ENCODE data around the gene SIX5.

SIX5 gene

DNA sequence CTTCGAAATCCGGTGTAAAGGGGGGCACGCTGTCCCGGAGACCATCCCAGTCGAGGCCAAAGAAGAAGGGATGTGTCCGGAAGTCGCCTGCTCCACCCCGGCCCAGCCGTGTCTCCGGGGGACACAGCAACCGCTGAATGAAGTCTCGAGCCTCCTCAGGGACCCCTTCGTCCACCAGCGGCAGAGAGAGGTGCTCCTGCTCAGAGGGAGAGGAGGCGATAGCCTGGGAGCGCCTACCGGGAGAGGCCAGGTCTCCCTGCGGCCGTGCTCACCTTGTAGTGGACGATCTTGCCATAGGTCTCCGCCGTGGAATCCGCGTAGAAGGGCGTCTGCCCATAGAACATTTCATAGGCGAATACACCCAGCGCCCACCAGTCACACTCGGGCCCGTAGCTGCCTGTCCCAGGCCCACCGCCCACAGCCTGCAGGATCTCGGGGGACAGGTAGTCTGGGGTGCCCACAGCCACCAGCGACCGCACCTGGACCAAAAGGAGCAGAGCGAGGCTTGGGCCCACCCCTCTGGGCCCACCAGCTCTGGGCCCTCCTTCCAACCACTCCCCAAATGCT, 8.4 kb upstream of the SIX5 start:
- no peak overlapping the region for H3K27ac ChIP-seq
- no peak overlapping the region for H3K4me3 ChIP-seq
- H3K27me3 ChIP-seq: no peaks in the 10 kb centered on the region
- H3K36me3 ChIP-seq: peaks cover 12% of the 10 kb centered on the region; the same call in 1 of the 2 replicates
- H3K4me1 ChIP-seq: peaks cover 40% of the 10 kb centered on the region
- TF ChIP-seq Cebpa-rat (IDR thresholded peaks at IDR 0.05): no peak
- no peaks in the 10 kb centered on the region for H3K9me3 ChIP-seq
- H3K4me2 ChIP-seq: no peak overlapping the region
- peaks cover 49% of the 10 kb centered on the region for H4K20me1 ChIP-seq
- no peak overlapping the region for H3K9ac ChIP-seq

DNA sequence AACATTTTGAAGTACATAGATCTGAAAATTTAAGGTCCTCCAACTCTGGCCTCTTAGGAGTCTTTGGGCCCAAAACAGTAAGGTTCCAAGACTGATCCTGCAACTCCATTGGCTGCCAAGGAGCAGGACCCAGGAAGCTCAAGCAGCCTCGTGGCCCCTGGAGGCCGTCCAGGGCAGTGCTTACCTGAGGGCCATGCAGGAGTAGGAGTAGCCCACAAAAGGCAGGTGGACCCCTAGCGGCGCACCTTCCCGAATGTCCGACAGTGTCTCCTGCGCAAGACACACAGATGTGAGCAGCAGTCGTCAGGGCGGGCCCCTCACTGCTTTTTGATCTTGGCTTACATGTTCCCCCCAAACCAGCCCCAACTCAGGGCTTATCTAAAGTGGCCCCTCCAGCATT, 5.7 kb upstream of the SIX5 start:
- Histone ChIP-seq H3K36me3 (peaks cover 12% of the 10 kb centered on the region; the same call in 1 of the 2 replicates), H3K9ac (no peak overlapping the region), H3K4me2 (no peak overlapping the region), H3K9me3 (no peaks in the 10 kb centered on the region), H3K27me3 (no peaks in the 10 kb centered on the region), H3K4me1 (peaks cover 47% of the 10 kb centered on the region), H3K4me3 (no peak overlapping the region), H3K27ac (no peak overlapping the region), H4K20me1 (peaks cover 42% of the 10 kb centered on the region)
- no peak for TF ChIP-seq Cebpa-rat (IDR thresholded peaks at IDR 0.05)

DNA sequence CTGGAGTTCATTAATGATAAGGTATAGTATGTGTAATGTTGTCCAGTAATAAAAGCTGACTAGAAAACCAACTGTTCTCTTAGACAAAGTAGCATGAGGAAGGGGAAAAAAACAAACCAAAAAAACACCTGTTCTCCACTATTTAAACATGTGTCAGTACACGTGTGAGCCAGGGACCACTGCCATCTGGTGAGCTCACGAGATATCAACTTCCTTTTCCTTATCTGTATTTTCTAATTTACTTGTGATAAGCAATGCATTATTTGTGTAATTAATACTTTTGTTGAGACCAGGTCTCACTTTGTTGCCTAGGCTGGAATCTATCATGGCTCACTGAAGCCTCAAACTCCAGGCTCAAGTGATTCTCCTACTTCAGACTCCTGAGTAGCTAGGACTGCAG, 4.3 kb upstream of the SIX5 start:
- H3K4me2 ChIP-seq: peak overlapping the region; percentile 98
- peaks cover 35% of the 10 kb centered on the region for H3K4me1 ChIP-seq
- H3K4me3 ChIP-seq: no peak overlapping the region
- no peak overlapping the region for H3K27ac ChIP-seq
- H4K20me1 ChIP-seq: peaks cover 33% of the 10 kb centered on the region
- H3K27me3 ChIP-seq: peaks cover 2% of the 10 kb centered on the region; the same call in 1 of the 2 replicates
- TF ChIP-seq Cebpa-rat (IDR thresholded peaks at IDR 0.05): no peak
- H3K36me3 ChIP-seq: peaks cover 12% of the 10 kb centered on the region; the same call in 1 of the 2 replicates
- no peak overlapping the region; the same call in 1 of the 2 replicates for H3K9ac ChIP-seq
- H3K9me3 ChIP-seq: no peaks in the 10 kb centered on the region

DNA sequence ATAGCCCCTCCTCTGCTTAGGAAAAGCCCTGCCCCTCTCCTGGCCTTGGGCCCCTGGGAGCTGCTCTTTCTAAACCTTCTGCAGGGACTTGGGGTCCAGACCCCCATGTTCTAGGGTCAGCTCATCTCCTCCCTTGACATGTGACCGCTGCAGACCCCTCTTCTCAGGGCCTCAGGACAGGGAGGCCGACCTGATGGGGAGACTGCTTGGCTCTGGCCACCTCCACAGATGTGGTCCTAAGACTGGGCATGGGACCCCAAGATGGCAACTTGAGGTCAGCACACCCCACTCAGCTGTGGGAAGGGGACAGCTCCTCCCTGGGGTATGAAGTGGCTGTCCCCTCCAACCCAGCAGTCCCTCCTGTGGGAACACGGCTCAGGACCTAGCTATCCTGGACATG, 3.9 kb upstream of the SIX5 start:
- Histone ChIP-seq H3K36me3 (peaks cover 12% of the 10 kb centered on the region; the same call in 1 of the 2 replicates), H3K27ac (no peak overlapping the region), H4K20me1 (peaks cover 28% of the 10 kb centered on the region), H3K9me3 (no peaks in the 10 kb centered on the region), H3K9ac (no peak overlapping the region; the same call in 1 of the 2 replicates), H3K4me3 (no peak overlapping the region), H3K27me3 (peaks cover 6% of the 10 kb centered on the region), H3K4me1 (peaks cover 35% of the 10 kb centered on the region), H3K4me2 (peak overlapping the region; percentile 98)
- TF ChIP-seq Cebpa-rat (IDR thresholded peaks at IDR 0.05): no peak

DNA sequence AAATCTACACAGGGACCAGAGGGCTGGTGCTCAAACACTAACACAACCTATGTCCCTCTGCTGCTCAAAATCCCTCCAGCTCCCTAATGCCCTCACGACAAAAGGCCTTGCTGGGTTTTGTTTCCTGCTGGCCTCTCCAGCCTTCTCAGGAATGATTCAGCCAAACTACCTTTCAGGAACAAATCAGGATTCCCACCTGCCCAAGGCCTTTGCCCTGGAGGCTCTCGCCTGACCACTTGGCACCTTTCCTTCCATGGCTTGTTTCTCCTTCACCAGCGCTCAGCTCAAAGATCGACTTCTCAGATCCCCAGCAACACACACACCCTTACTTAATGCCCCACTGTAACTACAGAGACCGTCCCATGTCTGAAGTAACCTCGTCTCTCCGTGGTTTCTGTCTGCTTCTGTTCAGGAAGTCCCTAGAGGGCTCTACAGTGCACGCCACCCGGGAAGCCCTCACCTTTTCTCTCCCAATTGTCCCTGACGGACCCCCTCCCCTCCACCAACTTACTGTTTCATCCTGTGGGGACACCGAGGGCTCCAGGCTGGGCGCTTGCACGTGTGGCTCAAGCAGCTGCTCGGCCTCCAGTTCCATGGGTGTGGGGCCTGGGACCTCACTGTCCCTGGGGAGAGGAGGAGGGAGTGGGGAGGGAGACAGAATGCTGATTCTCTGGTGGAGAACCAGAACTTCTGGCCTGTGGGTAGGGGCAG, 3.2 kb upstream of the SIX5 start:
- H3K4me3 ChIP-seq: no peak overlapping the region
- no peak for TF ChIP-seq Cebpa-rat (IDR thresholded peaks at IDR 0.05)
- H3K27me3 ChIP-seq: peaks cover 13% of the 10 kb centered on the region
- peak overlapping the region; percentile 98 for H3K4me2 ChIP-seq
- H3K36me3 ChIP-seq: peaks cover 7% of the 10 kb centered on the region; the same call in 1 of the 2 replicates
- H3K27ac ChIP-seq: no peak overlapping the region
- H4K20me1 ChIP-seq: peaks cover 24% of the 10 kb centered on the region
- H3K9me3 ChIP-seq: no peaks in the 10 kb centered on the region
- peaks cover 41% of the 10 kb centered on the region for H3K4me1 ChIP-seq
- peak overlapping the region; percentile 21; the same call in 1 of the 2 replicates for H3K9ac ChIP-seq

DNA sequence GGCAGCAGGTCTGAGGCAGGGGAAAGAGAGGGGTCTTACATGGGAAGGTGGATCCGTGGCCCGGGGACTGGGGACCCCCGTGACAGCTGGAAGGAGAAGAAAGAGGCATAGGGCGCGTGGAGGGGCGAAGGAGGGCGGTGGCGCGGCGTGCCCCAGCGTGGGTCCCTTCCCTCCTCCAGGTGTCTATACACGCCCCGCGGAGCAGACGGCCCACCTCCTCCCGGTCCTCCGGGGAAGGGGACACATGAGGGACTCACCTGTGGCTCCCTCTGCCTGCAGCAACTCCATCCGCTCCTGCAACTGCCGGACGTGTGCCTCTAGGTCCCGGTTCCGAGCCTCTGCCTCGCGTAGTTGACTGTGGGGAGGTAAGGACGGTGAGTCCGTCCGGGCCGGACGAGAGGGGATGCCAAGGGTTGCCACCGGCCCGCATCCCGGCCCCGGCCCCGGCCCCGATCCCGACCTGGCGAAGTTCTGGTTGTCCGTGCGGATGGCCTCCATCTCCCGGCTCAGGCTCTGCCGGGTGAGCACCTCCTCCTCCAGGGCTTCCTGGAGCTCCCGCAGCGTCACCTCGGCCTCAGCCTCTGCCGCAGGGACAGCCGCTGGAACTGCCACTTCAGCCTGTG, 2.4 kb upstream of the SIX5 start:
- TF ChIP-seq Cebpa-rat (IDR thresholded peaks at IDR 0.05): no peak
- Histone ChIP-seq H3K4me1 (peaks cover 48% of the 10 kb centered on the region), H3K4me3 (peak overlapping the region; percentile 85; the same call in 1 of the 2 replicates), H3K27me3 (peaks cover 19% of the 10 kb centered on the region), H4K20me1 (peaks cover 24% of the 10 kb centered on the region), H3K4me2 (peak overlapping the region; percentile 98), H3K9me3 (no peaks in the 10 kb centered on the region), H3K9ac (no peak overlapping the region), H3K36me3 (no peaks in the 10 kb centered on the region; the same call in 1 of the 2 replicates), H3K27ac (no peak overlapping the region)

DNA sequence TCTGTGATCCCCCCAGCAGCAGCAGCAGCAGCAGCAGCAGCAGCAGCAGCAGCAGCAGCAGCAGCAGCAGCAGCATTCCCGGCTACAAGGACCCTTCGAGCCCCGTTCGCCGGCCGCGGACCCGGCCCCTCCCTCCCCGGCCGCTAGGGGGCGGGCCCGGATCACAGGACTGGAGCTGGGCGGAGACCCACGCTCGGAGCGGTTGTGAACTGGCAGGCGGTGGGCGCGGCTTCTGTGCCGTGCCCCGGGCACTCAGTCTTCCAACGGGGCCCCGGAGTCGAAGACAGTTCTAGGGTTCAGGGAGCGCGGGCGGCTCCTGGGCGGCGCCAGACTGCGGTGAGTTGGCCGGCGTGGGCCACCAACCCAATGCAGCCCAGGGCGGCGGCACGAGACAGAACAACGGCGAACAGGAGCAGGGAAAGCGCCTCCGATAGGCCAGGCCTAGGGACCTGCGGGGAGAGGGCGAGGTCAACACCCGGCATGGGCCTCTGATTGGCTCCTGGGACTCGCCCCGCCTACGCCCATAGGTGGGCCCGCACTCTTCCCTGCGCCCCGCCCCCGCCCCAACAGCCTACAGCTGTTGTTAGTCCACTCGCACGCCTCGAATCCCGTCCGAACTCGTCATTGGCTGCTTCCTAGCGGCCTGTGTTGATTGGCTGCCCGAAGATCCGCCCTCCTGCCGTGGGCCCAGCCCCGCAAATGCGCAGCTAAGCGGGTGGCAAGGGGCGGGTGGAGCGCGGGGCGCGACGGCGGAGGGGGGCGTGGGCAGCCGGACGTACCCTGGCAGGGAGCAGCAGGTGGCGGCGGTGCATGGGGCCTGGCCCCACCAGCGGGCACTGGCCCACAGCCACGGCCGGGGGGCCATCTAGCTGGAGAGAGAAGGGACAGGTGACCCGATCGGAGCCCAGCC, 1.4 kb upstream of the SIX5 start:
- Histone ChIP-seq H3K4me2 (peak overlapping the region; percentile 98), H3K27me3 (peaks cover 19% of the 10 kb centered on the region), H3K9ac (peak overlapping the region; percentile 72), H3K4me1 (peaks cover 48% of the 10 kb centered on the region), H3K9me3 (no peaks in the 10 kb centered on the region), H4K20me1 (peaks cover 24% of the 10 kb centered on the region), H3K4me3 (peak overlapping the region; percentile 85), H3K27ac (peak overlapping the region; percentile 72), H3K36me3 (no peaks in the 10 kb centered on the region)
- TF ChIP-seq Cebpa-rat (IDR thresholded peaks at IDR 0.05): no peak

DNA sequence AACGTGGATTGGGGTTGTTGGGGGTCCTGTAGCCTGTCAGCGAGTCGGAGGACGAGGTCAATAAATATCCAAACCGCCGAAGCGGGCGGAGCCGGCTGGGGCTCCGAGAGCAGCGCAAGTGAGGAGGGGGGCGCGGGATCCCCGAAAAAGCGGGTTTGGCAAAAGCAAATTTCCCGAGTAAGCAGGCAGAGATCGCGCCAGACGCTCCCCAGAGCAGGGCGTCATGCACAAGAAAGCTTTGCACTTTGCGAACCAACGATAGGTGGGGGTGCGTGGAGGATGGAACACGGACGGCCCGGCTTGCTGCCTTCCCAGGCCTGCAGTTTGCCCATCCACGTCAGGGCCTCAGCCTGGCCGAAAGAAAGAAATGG, 754 bp upstream of the SIX5 start:
- Histone ChIP-seq H3K4me2 (peak overlapping the region; percentile 98), H3K36me3 (no peaks in the 10 kb centered on the region), H3K27ac (peak overlapping the region; percentile 72), H3K9me3 (no peaks in the 10 kb centered on the region), H3K4me1 (peaks cover 52% of the 10 kb centered on the region), H3K9ac (peak overlapping the region; percentile 72), H3K4me3 (peak overlapping the region; percentile 85), H3K27me3 (peaks cover 19% of the 10 kb centered on the region), H4K20me1 (peaks cover 24% of the 10 kb centered on the region)
- TF ChIP-seq Cebpa-rat (IDR thresholded peaks at IDR 0.05): no peak

DNA sequence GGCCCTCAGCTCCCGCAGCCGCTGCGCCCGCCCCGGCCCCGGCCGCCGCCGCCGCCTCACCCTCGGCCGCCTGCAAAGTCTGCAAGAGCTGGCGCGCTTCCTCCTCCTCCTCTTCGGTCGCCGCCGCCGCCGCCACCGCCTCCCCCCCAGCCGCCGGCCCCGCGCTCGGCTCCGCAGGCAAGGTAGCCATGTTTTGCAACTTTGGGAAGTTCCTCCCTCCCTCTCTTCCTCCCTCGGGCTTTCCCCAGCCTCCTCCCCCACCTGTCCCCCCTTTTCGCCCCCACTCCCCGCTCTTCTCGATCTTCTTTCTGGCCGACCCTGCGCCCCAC, 433 bp downstream of the SIX5 start:
- peak overlapping the region; percentile 98 for H3K4me2 ChIP-seq
- no peak for TF ChIP-seq Cebpa-rat (IDR thresholded peaks at IDR 0.05)
- no peaks in the 10 kb centered on the region for H3K9me3 ChIP-seq
- peaks cover 24% of the 10 kb centered on the region for H4K20me1 ChIP-seq
- peaks cover 63% of the 10 kb centered on the region for H3K4me1 ChIP-seq
- H3K27me3 ChIP-seq: peaks cover 19% of the 10 kb centered on the region
- H3K36me3 ChIP-seq: no peaks in the 10 kb centered on the region
- H3K4me3 ChIP-seq: peak overlapping the region; percentile 85
- H3K27ac ChIP-seq: peak overlapping the region; percentile 78
- H3K9ac ChIP-seq: peak overlapping the region; percentile 82
